Measurements from ENCODE around the gene PFKFB4.

DNA sequence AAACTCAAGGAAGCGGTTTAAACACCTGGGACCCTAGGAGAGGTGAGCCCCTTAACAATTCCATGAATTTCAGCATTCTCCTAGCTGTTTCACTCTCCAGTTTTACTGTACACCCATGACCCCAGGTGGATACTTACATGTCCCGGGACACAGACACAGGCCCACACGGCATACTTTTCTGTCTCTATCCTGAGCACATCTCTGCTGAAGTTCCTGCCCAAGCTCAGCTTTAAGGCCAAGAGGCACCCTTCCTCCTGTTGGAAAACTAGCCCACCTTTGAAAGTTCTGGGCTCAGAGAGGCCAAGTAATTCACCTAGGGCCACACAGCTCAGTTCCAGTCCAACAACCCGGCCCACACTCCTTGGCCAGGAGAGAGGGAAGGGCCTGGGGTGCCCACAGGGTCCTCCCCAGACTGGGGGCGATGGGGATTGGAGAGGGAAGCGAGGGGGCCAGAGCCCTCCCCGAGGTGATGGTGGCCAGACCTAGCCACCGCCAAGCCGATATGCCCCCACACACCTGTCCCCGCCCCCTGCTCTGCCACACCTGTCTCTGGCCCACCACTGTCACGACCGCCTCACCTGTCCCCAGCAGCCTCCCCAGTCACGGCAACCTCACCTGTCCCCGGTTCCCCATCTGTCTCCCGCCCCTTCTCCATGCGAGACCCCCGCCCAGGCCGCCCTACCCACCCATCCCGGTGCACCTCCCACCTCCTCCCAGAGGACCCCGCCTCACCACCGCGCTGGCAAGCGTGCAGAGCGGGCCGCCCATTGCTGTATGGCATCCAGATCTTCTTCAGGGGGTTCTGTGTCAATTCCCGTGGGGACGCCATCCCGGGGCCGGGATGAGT, 431 bp downstream of the PFKFB4 start:
- TF ChIP-seq, protein P1, sequence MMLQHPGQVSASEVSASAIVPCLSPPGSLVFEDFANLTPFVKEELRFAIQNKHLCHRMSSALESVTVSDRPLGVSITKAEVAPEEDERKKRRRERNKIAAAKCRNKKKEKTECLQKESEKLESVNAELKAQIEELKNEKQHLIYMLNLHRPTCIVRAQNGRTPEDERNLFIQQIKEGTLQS (IDR thresholded peaks at IDR 0.05; ENCODE audit: insufficient read depth, low read depth, low read length) = no peak
- TF ChIP-seq, protein P2, sequence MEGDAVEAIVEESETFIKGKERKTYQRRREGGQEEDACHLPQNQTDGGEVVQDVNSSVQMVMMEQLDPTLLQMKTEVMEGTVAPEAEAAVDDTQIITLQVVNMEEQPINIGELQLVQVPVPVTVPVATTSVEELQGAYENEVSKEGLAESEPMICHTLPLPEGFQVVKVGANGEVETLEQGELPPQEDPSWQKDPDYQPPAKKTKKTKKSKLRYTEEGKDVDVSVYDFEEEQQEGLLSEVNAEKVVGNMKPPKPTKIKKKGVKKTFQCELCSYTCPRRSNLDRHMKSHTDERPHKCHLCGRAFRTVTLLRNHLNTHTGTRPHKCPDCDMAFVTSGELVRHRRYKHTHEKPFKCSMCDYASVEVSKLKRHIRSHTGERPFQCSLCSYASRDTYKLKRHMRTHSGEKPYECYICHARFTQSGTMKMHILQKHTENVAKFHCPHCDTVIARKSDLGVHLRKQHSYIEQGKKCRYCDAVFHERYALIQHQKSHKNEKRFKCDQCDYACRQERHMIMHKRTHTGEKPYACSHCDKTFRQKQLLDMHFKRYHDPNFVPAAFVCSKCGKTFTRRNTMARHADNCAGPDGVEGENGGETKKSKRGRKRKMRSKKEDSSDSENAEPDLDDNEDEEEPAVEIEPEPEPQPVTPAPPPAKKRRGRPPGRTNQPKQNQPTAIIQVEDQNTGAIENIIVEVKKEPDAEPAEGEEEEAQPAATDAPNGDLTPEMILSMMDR (IDR thresholded peaks at IDR 0.05; ENCODE audit: control extremely low read depth in 1 of 3, insufficient read depth in 1 of 3, low read depth in 1 of 3, low read length in 3 of 3) = no peak

Data from H1 (cell line).